Left renal cortex interstitium (tissue), 4 donors: Measurements from ENCODE around the gene NUP205. TPM values are rescaled to one million over a fixed set of nuclear protein-coding genes. Genes with fewer than 3 reads are reported as not detected.

Experiments
- DNase-seq, 4 donors: peaks; one replicate each; pipeline ENCODE4 v3.0.0-alpha.2; 2013; ENCODE audit warnings: low read depth in 4 of 4, low spot score in 2 of 4, missing footprints in 1 of 4
- polyA plus RNA-seq, 4 donors: library from polyadenylated mRNA; unstranded; fragments of 120-200 nt; gene quantifications; one replicate each; pipeline ENCODE4 v1.2.1, GENCODE V29; 2013; ENCODE audit not compliant: insufficient read length in 4 of 4

Gene NUP205, protein sequence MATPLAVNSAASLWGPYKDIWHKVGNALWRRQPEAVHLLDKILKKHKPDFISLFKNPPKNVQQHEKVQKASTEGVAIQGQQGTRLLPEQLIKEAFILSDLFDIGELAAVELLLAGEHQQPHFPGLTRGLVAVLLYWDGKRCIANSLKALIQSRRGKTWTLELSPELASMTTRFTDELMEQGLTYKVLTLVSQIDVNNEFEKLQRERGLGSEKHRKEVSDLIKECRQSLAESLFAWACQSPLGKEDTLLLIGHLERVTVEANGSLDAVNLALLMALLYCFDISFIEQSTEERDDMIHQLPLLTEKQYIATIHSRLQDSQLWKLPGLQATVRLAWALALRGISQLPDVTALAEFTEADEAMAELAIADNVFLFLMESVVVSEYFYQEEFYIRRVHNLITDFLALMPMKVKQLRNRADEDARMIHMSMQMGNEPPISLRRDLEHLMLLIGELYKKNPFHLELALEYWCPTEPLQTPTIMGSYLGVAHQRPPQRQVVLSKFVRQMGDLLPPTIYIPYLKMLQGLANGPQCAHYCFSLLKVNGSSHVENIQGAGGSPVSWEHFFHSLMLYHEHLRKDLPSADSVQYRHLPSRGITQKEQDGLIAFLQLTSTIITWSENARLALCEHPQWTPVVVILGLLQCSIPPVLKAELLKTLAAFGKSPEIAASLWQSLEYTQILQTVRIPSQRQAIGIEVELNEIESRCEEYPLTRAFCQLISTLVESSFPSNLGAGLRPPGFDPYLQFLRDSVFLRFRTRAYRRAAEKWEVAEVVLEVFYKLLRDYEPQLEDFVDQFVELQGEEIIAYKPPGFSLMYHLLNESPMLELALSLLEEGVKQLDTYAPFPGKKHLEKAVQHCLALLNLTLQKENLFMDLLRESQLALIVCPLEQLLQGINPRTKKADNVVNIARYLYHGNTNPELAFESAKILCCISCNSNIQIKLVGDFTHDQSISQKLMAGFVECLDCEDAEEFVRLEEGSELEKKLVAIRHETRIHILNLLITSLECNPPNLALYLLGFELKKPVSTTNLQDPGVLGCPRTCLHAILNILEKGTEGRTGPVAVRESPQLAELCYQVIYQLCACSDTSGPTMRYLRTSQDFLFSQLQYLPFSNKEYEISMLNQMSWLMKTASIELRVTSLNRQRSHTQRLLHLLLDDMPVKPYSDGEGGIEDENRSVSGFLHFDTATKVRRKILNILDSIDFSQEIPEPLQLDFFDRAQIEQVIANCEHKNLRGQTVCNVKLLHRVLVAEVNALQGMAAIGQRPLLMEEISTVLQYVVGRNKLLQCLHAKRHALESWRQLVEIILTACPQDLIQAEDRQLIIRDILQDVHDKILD (N-terminal part only)
- polyA plus RNA-seq = 10 to 100 TPM; 66.7 to 79.4 (median 69.6) TPM

DNA sequence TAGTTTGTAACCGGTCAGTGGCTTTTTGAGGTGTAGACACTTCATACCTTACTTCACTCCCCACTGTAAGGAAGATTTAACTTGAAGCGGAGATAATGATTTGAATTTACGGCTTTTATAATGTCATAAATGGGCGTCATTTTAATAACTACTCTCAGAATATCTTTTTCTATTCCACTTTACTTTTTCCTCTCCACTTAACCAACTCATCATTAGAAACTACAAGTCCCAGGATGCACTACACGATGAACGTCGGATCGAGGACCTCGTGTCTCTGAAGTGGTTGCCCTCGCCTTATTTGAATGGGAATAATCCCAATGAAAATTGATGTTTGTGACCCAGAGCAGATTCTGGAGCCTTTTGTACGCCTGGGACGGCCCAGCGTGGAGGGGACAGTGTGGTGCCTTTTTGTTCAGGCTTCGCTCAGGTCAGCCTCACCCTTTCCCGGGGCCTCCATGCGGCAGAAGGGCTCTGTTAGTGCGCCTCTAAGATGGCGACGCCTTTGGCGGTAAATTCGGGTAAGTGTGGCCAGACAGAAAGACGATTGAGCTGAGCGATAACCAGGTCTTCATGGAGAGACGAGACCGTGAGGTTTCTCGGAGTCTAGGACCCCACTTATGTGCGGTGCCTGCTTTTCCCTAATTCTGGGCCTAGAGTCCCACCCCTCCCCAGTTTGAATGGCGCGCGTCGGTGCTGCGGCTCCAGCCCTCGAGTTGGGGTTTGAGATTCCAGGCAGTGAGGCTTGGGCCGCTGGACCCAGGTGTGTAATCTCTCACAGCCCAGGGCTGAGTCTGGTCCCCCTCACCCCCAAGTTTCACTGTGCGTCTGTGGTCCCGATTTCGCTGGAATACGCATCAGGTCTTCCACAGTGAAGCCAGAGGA is at the start of gene NUP205:
NUP205 (plus strand) TSS at position 463 of the 882 bp plus-strand sequence; CDS start at position 491, 28 bp downstream.
- peak; percentile 81 to 96 (median 87) for DNase-seq

DNA sequence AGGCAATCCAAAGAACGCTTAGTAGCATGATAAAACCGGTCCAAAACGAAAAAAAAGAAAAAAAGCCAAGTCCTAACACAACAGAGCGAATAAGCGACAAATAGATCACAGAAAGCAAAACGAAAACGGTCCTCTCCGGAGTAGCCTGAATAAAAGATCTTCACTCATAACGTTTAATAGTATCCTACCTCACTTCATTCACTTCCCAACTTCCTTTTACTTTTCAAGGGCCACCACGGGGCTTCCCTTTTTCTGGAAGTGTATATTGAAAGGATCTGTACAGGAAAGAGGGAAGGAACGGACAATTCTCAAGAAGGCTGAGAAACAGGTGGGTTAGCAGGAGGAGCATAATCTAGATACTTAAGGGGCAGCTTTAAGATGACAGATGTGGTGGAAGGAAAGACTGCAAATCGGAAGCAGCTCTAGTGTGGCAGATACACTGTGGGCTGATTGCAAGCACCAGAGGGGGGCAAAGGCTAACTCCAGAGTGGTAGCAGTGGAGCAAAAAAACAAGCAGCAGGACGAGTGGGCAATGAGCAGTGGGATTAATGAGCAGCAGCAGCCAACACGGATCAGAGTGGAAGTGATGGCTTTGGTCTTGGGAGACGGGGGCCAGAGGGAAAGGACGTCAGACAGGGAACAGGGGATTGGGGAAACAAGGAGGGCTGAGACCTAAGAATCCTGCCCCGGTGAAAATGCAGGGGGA is 48.7 kb upstream of the NUP205 start:
- peak in 3 of 4 donors; percentile 19 to 52 (median 32) for DNase-seq

DNA sequence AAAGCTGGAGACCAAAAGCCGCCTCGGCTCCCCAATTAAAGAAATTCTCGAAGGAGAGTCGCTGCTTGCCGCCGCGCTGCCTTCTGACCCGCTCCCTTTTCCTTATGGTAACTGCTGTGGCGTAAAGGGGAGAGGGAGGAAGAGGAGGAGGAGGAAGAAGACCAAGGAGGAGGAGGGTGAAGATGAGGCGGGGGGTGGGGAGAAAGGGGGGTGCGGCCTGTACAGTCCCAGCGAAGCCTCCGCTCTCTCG is 48.2 kb upstream of the NUP205 start:
- DNase-seq = no peak

DNA sequence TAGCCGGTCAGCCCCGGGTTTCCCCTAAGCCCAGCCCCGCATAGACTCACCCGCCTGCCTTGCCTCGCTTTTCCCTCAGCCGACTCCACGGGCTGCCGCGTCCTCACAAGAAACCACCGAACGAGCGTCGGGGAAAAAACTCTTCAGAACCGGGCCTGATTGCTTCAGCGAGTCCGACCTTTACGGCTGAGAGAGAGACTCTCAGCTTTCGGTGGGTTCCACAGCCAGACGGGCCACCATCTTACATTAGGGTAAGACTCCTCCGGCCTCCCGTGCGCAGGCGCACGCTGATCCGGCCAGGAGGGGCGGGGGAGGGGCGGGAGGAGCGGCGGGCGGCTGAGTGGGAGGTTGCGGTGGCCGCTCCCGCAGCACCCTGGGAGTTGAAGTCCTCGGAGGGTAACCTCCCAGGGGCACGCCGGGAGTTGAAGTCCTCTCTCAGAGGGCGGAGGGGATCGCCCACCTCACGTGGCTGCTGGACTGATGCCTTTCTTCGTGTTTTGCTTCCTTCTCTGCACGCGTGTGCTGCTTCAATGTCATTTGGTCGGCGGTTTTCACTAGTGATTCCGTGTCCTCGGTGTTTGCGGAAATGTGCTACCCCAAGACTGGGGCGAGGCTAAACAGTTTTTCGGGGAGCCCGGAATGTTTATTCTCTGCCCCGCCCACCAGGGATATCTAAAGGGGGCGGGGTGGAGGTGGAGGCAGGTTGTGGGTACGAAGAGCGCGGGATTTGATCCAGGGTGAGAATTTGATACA is 47.7 kb upstream of the NUP205 start, which contains the start of gene CNOT4:
CNOT4 (minus strand) TSS at position 264 of the 753 bp plus-strand sequence. CDS start 71,771 bp downstream, outside the sequence.
- peak; percentile 84 to 94 (median 90) for DNase-seq

DNA sequence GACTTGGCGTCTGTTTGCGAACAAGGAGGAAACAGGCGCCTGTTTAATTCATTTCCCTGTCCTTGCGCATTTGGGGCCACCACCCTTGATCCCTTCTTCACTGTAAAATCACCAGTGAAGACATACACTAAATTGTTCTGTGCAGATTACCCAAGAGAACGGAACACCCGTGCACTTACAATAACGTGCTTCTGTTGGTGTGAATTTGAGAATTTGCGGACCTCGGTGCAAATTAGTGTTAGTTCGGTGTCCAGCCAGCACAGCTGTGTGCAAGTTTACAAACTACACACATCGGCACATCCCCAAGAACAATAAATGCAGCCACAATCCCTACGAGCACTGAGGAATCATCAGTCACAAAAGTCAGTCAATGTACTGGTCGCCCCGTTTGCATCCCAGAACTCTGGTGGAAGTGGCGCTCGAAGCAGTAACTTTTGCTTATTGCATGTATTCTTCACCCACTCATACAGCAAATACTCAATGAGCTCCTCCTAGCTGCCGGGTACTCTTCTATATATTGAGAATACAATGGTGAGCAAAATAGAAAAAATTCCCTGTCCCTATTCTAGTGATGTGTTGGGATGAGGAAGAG is 47.0 kb upstream of the NUP205 start:
- DNase-seq = peak in 2 of 4 donors; percentile 10 to 27

DNA sequence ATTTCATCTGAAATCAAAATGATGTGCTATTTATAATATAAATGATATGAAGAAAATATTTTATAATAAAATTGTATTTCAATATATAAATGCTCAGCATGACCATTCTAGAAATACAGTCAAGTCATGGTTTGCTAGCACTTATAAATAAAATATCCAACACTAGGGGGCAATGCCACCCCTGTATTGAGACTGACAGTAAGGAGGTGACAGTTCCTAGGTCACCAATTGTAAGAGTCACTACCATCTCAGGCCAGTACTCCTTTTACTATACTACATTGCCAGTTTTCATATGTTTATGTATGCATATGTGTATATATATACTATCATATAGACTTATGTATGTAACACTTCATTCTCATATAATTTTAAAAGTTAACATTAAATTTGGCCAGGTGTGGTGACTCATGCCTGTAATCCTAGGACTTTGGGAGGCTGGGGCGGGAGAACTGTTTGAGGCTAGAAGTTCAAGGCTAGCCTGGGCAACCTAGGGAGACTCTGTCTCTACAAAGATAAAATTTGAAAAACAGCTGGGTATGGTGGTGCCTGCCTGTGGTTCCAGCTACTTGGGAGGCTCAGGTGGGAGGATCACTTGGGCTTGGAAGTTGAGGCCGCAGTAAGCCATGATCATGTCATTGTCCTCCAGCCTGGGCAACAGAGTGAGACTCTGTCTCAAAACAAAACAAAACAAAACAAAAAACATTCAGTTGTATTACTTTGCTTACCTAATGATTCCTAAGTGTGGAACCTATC is 45.4 kb upstream of the NUP205 start:
- DNase-seq = peak in 1 of 4 donors; percentile 21

DNA sequence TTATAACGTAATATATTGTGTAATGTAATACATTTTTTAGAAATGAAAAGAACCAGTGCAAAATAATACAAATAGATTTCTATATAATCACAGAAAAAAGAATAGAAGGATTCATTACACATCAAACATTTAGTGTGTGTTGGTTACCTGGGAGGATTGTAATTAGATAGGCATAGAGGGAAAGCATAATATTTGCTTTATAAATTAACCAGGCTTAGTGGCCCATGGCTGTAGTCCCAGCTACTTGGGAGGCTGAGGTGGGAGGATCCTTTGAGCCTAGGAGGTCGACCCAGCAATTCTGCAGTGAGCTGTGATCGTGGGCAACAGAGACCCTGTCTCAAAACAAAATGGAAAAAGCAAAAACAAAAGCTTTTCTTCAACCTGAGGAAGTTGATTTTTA is 42.9 kb upstream of the NUP205 start:
- no peak for DNase-seq

DNA sequence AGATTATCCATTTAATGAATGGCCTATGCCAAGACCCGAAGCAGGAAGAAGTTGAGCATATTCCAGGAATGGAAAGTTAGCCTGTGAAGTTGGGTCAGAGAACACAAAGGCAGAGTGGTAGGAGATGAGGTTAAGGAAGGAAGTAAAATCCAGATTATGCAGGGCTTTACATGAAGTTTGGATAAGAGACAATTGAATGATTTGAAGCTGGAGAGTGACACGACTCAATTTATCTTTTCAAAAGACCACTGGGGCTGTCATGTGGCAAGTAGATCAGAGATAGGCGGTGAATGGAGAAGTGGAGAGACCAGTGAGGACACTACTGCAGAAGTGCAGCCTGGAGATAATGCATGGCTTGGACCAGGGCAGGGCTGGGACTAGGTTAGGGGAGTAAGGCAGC is 40.7 kb upstream of the NUP205 start:
- DNase-seq = no peak

DNA sequence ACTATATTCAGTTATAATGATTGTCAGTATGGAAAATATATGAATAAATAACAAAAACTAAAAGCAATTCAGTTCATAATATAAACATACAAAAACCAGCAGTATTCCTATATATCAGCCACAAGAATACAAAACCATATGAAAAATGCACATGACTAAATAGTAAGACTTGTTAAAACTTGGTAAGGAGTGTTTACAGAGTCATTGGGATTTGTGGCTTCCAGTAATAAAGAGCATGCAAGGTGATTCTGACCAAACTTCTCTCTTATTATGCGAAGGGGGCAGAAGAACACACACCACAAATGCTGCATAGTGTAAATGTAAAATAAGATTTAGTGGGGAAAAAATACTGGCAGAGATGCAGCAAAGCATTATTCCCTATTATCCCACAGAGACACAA is 39.0 kb upstream of the NUP205 start:
- DNase-seq = no peak

DNA sequence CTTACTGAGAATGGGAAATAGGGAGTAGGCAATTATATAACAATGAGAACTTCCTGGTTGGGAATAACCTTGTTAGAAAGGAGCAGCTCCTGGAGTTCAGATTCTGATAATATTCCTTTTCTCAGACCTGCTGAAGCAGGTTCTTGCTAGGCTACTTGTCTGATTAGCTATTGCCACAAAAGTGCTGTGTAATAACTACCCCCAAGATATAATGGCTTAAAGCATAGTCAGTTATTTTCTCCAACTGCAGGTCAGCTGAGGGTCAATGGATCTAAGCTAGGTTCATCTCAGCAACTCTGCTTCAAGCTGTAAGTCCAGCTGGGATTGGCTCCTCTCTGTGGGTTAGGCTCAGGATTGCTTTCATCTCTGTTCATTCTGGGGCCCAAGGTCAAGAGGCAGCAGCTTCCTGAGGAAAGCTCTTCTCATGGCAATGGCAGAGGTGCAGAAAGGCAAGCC is 38.5 kb upstream of the NUP205 start:
- no peak for DNase-seq

DNA sequence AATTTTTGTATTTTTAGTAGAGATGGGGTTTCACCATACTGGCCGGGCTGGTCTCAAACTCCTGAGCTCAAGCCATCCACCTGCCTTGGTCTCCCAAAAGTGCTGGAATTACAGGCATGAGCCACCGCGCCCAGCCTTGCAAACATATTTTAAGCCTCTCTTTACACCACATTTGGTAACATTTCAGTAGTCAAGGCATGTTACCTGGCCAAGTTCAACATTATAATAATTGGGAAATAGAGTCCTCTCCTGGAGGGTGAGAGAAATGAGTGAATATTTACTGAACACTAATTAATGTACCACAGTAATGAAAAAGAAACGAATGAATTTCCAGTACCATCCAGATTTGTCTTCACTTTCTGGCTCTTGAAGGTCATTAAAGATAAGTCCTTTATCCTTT is 37.8 kb upstream of the NUP205 start:
- no peak for DNase-seq

DNA sequence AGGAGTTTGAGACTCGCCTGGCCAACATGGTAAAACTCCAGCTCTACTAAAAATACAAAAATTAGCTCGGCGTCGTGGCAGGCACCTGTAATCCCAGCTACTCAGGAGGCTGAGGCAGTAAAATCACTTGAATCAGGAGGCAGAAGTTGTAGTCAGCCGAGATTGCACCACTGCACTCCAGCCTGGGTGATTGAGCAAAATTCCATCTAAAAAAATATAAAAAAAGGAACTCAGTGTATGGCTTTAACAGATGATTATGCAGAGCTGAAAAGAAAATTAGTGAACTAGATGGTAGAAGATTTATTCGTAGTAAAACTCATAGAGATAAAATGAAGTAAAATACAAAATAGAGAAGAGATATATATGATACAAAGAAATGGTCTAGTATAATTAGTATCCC is 35.2 kb upstream of the NUP205 start:
- no peak for DNase-seq

DNA sequence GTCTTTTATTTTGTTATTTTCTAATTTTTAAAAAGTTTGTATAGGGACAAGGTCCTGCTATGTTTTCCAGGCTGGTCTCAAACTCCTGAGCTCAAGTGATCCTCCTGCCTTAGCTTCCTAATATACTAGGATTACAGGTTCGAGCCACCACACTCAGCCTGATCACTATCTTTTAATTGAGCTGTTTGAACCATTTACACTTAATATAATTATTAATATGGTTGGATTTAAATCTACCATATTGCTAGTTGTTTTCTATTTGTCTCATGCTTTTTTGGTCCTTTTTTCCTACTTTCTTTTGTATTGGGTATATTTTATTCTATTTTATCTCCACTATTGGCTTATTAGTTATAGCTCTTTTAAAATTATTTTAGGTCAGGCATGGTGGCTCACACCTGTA is 34.6 kb upstream of the NUP205 start:
- no peak for DNase-seq

DNA sequence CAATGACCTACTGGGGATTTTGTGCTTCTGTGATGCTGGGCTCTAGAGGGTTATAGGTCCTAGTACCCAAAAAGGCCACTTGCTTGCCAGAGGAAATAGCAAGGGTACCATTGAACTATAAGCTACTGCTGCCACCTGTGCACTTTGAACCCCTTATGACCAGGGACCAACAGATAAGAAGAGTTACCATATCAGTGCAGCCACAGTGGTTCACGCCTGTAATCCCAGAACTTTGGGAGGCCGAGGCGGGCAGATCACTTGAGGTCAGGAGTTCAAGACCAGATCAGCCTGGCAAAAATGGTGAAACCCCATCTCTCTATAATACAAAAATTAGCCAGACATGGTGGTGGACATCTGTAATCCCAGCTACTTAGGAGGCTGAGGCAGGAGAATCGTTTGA is 32.3 kb upstream of the NUP205 start:
- DNase-seq = no peak

DNA sequence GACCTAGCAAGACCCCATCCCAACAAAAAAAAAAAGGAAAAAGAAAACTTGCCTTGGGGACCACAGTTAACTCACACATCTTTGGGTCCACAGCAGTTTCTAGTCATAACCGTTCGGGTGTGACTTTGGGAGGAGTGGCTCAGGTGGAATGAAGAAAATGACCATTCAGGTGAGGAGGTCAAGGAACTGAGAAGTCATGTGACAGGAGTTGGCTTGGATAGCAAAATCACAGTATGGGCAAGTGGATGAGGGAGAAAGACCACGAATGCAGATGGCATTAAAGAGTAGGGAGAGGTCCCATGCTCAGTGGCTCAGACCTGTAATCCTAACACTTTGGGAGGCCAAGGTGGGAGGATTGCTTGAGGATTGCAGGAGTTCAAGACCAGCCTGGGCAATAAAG is 30.7 kb upstream of the NUP205 start:
- DNase-seq = no peak

DNA sequence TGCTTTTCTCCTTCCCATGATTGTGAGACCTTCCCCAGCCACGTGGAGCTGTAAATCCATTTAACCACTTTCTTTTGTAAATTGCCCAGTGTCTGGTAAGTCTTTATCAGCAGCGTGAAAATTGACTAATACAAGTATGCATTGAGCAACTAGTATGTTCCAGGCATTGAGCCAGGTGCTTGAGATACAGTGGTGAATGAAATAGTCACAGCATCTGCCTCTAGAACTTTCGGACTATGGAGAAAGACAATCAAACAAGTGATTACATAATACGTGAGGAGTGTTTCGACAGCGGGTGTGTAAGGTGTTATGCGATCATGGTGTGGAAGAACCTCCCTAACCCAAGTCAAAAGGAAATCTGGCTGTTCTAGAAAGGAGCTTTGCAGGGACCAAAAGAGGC is 21.6 kb upstream of the NUP205 start:
- DNase-seq = no peak

DNA sequence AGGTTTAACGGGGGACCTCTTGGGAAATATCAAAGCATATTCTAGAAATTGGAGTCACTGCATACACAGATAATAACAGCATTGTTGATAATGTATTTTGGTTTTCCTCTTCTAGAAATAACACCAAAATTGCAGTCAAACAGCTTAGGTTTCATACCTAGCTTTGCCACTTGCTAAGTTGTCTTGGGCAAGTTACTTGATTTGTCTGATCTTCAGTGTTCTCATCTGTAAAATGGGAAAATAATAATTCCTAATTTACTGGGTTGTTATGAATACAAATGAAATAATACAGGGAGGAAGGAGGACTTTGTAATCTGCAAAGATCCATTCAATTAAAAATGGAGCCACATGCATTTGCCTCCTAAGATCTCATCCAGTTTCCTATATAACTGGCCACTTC is 20.3 kb upstream of the NUP205 start:
- DNase-seq = no peak
